ENCODE results near the gene SLC10A6.

SLC10A6 gene

GRCh38 chr4:86847571-86847970 is 1.6 kb downstream of the SLC10A6 start:
- no peak for DNase-seq (ENCODE audit: low read depth)

- DNase-seq (ENCODE audit: low read depth), result no peak
Observed at GRCh38 chr4:86846921-86847320, 2.3 kb downstream of the SLC10A6 start.

- no peak for DNase-seq (ENCODE audit: low read depth)
Observed at GRCh38 chr4:86845593-86845992, 3.6 kb downstream of the SLC10A6 start.

- no peak for DNase-seq (ENCODE audit: low read depth)
Observed at GRCh38 chr4:86841309-86841708, 7.9 kb downstream of the SLC10A6 start.

GRCh38 chr4:86840858-86841257 is 8.3 kb downstream of the SLC10A6 start:
- no peak for DNase-seq (ENCODE audit: low read depth)

- DNase-seq (ENCODE audit: low read depth), result no peak
Observed at GRCh38 chr4:86837691-86838503, 11.3 kb downstream of the SLC10A6 start.

- DNase-seq (ENCODE audit: low read depth), result no peak
Observed at GRCh38 chr4:86835677-86836076, 13.5 kb downstream of the SLC10A6 start.

- DNase-seq (ENCODE audit: low read depth), result no peak
Observed at GRCh38 chr4:86834901-86835300, 14.3 kb downstream of the SLC10A6 start.

- DNase-seq (ENCODE audit: low read depth), result no peak
Observed at GRCh38 chr4:86833615-86834014, 15.6 kb downstream of the SLC10A6 start.

GRCh38 chr4:86831262-86832130 is 17.7 kb downstream of the SLC10A6 start:
- peak; percentile 37 for DNase-seq (ENCODE audit: low read depth)

GRCh38 chr4:86825511-86825910 is 23.7 kb downstream of the SLC10A6 start:
- no peak for DNase-seq (ENCODE audit: low read depth)

GRCh38 chr4:86822136-86822535 is 27.0 kb downstream of the SLC10A6 start:
- DNase-seq (ENCODE audit: low read depth), result peak; percentile 25

GRCh38 chr4:86821151-86821550 is 28.0 kb downstream of the SLC10A6 start:
- DNase-seq (ENCODE audit: low read depth), result no peak

- DNase-seq (ENCODE audit: low read depth), result no peak
Observed at GRCh38 chr4:86819561-86819960, 29.6 kb downstream of the SLC10A6 start.

- no peak for DNase-seq (ENCODE audit: low read depth)
Observed at GRCh38 chr4:86818841-86819240, 30.3 kb downstream of the SLC10A6 start.

- no peak for DNase-seq (ENCODE audit: low read depth)
Observed at GRCh38 chr4:86818211-86818610, 31.0 kb downstream of the SLC10A6 start.

GRCh38 chr4:86816501-86817273 is 32.5 kb downstream of the SLC10A6 start:
- DNase-seq (ENCODE audit: low read depth), result no peak

GRCh38 chr4:86815653-86816052 is 33.5 kb downstream of the SLC10A6 start:
- no peak for DNase-seq (ENCODE audit: low read depth)

- DNase-seq (ENCODE audit: low read depth), result no peak
Observed at GRCh38 chr4:86810847-86811246, 38.3 kb downstream of the SLC10A6 start.

GRCh38 chr4:86809809-86810208 is 39.4 kb downstream of the SLC10A6 start:
- no peak for DNase-seq (ENCODE audit: low read depth)

- no peak for DNase-seq (ENCODE audit: low read depth)
Observed at GRCh38 chr4:86791126-86791525, 58.1 kb downstream of the SLC10A6 start.

GRCh38 chr4:86788826-86789225 is 60.4 kb downstream of the SLC10A6 start:
- no peak for DNase-seq (ENCODE audit: low read depth)

Measured in HS-5 (cell line).